ENCODE data around the gene STX16.

DNA sequence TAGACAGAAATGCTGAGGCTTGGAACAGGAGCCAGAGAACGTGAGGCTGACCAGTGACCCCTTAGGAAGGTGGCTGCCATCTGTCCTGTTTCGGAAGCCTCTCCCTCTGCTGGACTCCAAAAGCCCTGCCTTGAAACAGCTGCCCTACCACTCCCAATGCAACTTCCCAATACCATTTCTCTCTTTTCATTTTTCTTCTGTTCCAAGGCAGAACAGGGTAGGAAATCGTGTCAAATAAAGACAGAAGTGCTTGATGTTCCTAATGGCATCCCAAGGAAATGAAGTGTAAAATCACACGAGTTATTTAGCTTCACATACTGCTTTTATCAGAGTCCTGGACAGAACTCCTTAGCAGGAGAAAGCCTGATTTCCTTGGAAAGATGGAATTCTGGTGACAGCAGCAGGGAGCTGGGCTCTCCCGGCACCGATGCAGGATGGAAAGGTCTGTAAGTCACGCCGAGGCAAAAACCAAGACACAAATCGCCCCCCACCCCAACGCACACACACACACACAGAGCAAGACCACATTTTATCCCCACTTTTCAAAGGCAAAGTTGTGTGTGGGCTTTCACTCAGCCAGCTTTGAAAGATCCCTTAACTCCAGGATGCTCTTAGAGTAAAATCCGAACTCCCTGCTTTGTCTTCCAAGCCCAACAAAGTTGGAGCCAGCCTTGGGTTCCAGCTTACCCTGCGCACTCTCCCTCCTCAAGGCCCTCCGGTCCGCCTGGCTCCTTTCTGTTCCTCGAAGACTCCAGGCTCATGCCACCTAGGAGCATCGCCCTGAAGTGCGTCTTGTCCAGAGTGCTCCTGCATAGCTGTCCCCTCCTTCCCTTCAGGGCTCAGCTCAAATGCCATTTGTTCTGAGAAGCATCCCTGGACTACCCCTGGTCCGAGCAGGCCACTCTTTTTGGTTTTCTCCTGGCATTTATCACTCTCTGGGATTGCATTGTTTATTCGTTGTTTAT lies 11.6 kb upstream of the STX16 start:
- TF ChIP-seq POLR2AphosphoS5 (IDR thresholded peaks at IDR 0.05; ENCODE audit: low read depth) = no peak
- TF ChIP-seq, protein P1, sequence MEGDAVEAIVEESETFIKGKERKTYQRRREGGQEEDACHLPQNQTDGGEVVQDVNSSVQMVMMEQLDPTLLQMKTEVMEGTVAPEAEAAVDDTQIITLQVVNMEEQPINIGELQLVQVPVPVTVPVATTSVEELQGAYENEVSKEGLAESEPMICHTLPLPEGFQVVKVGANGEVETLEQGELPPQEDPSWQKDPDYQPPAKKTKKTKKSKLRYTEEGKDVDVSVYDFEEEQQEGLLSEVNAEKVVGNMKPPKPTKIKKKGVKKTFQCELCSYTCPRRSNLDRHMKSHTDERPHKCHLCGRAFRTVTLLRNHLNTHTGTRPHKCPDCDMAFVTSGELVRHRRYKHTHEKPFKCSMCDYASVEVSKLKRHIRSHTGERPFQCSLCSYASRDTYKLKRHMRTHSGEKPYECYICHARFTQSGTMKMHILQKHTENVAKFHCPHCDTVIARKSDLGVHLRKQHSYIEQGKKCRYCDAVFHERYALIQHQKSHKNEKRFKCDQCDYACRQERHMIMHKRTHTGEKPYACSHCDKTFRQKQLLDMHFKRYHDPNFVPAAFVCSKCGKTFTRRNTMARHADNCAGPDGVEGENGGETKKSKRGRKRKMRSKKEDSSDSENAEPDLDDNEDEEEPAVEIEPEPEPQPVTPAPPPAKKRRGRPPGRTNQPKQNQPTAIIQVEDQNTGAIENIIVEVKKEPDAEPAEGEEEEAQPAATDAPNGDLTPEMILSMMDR (IDR thresholded peaks at IDR 0.05; ENCODE audit: insufficient read depth, low read length) = no peak

All from HL-60 (cell line).